H1 (cell line): ENCODE measurements around the gene AHR. TPM values are rescaled to one million over a fixed set of nuclear protein-coding genes. Genes with fewer than 3 reads are reported as not detected.

ENCODE experiments used
- CBX8 ChIP-seq: fragments of 300-800, 300-1000 bp; sonication (generic); IDR thresholded peaks from 2 replicates; pipeline ENCODE4 v1.7.1; 2016; ENCODE audit warnings: low read depth, low read length, borderline replicate concordance
- EP300 ChIP-seq, 2 experiments: IDR thresholded peaks; 1 replicate in 1 of 2; 2 replicates in 1 of 2; pipeline ENCODE4 v1.6.1; 2011 to 2012; ENCODE audit warnings: low read depth in 2 of 2, low read length in 2 of 2, mild to moderate bottlenecking in 2 of 2, borderline replicate concordance in 1 of 2, inconsistent platforms in 1 of 2, moderate library complexity in 1 of 2
- NRF1 ChIP-seq: IDR thresholded peaks from 2 replicates; pipeline ENCODE4 v1.6.1; 2011; ENCODE audit warnings: mild to moderate bottlenecking, low read depth, low read length, improper control_type of control experiment
- PHF8 ChIP-seq: fragments of 200-600 bp; sonication (generic); conservative IDR thresholded peaks from 2 replicates; pipeline ENCODE4 v1.7.1; 2012; ENCODE audit warnings: low read depth, mild to moderate bottlenecking, inconsistent platforms, low read length, moderate library complexity
- POU5F1 ChIP-seq: IDR thresholded peaks from 2 replicates; pipeline ENCODE4 v1.6.1; 2011; ENCODE audit warnings: low read depth, mild to moderate bottlenecking, low read length, moderate library complexity
- RAD21 ChIP-seq, 2 experiments: IDR thresholded peaks in 1 of 2; conservative IDR thresholded peaks in 1 of 2; 2 replicates each; pipeline ENCODE4 v1.6.1; 2011; ENCODE audit warnings: low read depth in 2 of 2, low read length in 2 of 2, improper control_type of control experiment in 1 of 2, inconsistent platforms in 1 of 2, mild to moderate bottlenecking in 1 of 2, moderate library complexity in 1 of 2
- RNF2 ChIP-seq: fragments of 200-900, 300-1000 bp; sonication (generic); IDR thresholded peaks from 2 replicates; pipeline ENCODE4 v1.7.1; 2016; ENCODE audit warnings: borderline replicate concordance, low read depth, mild to moderate bottlenecking, antibody characterized with exemption, low read length; ENCODE audit not compliant: poor library complexity, severe bottlenecking; ENCODE audit errors: missing control alignments
- RXRA ChIP-seq: IDR thresholded peaks from 2 replicates; pipeline ENCODE4 v1.6.1; 2011; ENCODE audit warnings: low read depth, mild to moderate bottlenecking, low read length, moderate library complexity; ENCODE audit not compliant: insufficient read depth
- SP1 ChIP-seq: IDR thresholded peaks from 2 replicates; pipeline ENCODE4 v1.6.1; 2011; ENCODE audit warnings: low read depth, low read length
- TEAD4 ChIP-seq: IDR thresholded peaks from 2 replicates; pipeline ENCODE4 v1.6.1; 2012; ENCODE audit warnings: low read depth, low read length, inconsistent platforms, mixed read lengths
- polyA plus RNA-seq, 7 experiments: library from polyadenylated mRNA; depleted of rRNA in 3 of 7; stranded (reverse) in 5 of 7; unstranded in 2 of 7; fragments of >200 nt in 5 of 7; fragments of 200-250 nt in 2 of 7; gene quantifications; 1 replicate in 5 of 7; 2 replicates in 1 of 7; 4 replicates in 1 of 7; pipeline versions ENCODE4 v1.2.1 to v1.2.3, GENCODE V29; 2011 to 2013; ENCODE audit warnings: missing spikeins in 2 of 7, mixed read lengths in 2 of 7
- total RNA-seq: library from RNA; stranded (reverse); fragmentation: NEBNext Ultra II Directional; extraction: Animal tissue kit (Norgen Biotek cat#: 25700); gene quantifications from 2 replicates; pipeline ENCODE4 v1.2.1, GENCODE V29; 2021

The AHR gene
- total and polyA plus RNA-seq, 2 of the 8 experiments (the other 6 are each of a cell fraction or from before 2014, with no cell fraction given), result 1.4 to 9.7 TPM

GRCh38 chr7:17370901-17371585 is 72.6 kb downstream of the AHR start (continued):
- TF ChIP-seq CBX8, result no peak
- TF ChIP-seq TEAD4, result no peak
- TF ChIP-seq RNF2, result no peak
- TF ChIP-seq POU5F1, result no peak
- TF ChIP-seq PHF8, result no peak
- TF ChIP-seq RXRA, result no peak
- TF ChIP-seq EP300 (IDR thresholded peaks at IDR 0.05; ENCODE audit: borderline replicate concordance in 1 of 2, low read depth in 2 of 2, low read length in 2 of 2), result no peak
- no peak for TF ChIP-seq SP1
- no peak for TF ChIP-seq NRF1
- TF ChIP-seq RAD21 (IDR thresholded peaks at IDR 0.05 in 1 of 2, conservative IDR thresholded peaks at IDR 0.05 in 1 of 2; ENCODE audit: low read depth in 2 of 2, low read length in 2 of 2), result no peak
